B cell (primary cell): Measurements from ENCODE around the gene ATAD2B.

Source experiments
- CTCF ChIP-seq: fragments of 200-600 bp; IDR thresholded peaks from one replicate; pipeline ENCODE4 v1.8.0; 2022; ENCODE audit warnings: antibody characterized with exemption, mild to moderate bottlenecking
- EZH2 ChIP-seq: IDR thresholded peaks from 2 replicates; pipeline ENCODE4 v1.6.1; 2012; ENCODE audit warnings: borderline replicate concordance, low read depth, mild to moderate bottlenecking, moderate library complexity, low read length; ENCODE audit not compliant: insufficient read depth, poor library complexity, severe bottlenecking

- TF ChIP-seq CTCF (no peak), EZH2 (no peak)
Measured at GRCh38 chr2:23782126-23782525, 144.8 kb downstream of the ATAD2B start.
